Thyroid gland (tissue), 4 donors: Measurements from ENCODE around the gene PIMREG. TPM values are rescaled to one million over a fixed set of nuclear protein-coding genes. Genes with fewer than 3 reads are reported as not detected.

Experiments
- DNase-seq, 2 donors: peaks; one replicate each; pipeline ENCODE4 v3.0.0-alpha.2; 2019
- H3K27ac ChIP-seq, 3 donors: fragments of 200-600 bp; sonication (generic); 1 replicate in 2 of 3; 2 replicates in 1 of 3; pipeline ENCODE4 v1.5.1; 2016 to 2019; ENCODE audit warnings: mild to moderate bottlenecking in 1 of 3, moderate library complexity in 1 of 3
- H3K27me3 ChIP-seq: fragments of 200-600 bp; sonication (generic); one replicate; pipeline ENCODE4 v1.5.1; 2019
- H3K36me3 ChIP-seq, 2 donors: fragments of 200-600 bp; sonication (generic); one replicate each; pipeline ENCODE4 v1.5.1; 2016 to 2019
- H3K4me1 ChIP-seq, 2 donors: fragments of 200-600 bp; sonication (generic); one replicate each; pipeline ENCODE4 v1.5.1; 2017 to 2019
- H3K4me3 ChIP-seq, 3 donors: fragments of 200-600 bp; sonication (generic); replicated peaks in 1 of 3; 1 replicate in 2 of 3; 2 replicates in 1 of 3; pipeline ENCODE4 v1.5.1; 2016; ENCODE audit warnings: mild to moderate bottlenecking in 1 of 3
- H3K9me3 ChIP-seq: fragments of 200-600 bp; sonication (generic); one replicate; pipeline ENCODE4 v1.5.1; 2017
- CTCF ChIP-seq, 6 experiments: fragments of 200-600 bp in 3 of 6; fragments of 450-650 bp in 3 of 6; sonication (generic) in 3 of 6; IDR thresholded peaks; one replicate each; pipeline ENCODE4 v1.5.1; 2016 to 2019; ENCODE audit warnings: antibody characterized with exemption in 6 of 6, mild to moderate bottlenecking in 2 of 6, inconsistent platforms in 1 of 6, moderate library complexity in 1 of 6
- POLR2A ChIP-seq, 2 donors: fragments of 450-650 bp; IDR thresholded peaks; one replicate each; pipeline ENCODE4 v1.6.1; 2017; ENCODE audit warnings: antibody characterized with exemption in 2 of 2, mild to moderate bottlenecking in 2 of 2, moderate library complexity in 1 of 2
- WGBS, 2 donors: methylation state at CpG; one replicate each; pipeline ENCODE4 v1.1.5; 2017; 5-methylcytosine and 5-hydroxymethylcytosine counted together
- intact Hi-C: fragments of 100-400 bp; cut with DNase I; formaldehyde crosslinking; loops from one replicate; pipeline ENCODE4 v1.15.1; 2023
- total RNA-seq, 4 donors: library from RNA; depleted of rRNA; stranded (reverse); fragments of >200 nt; gene quantifications; one replicate each; pipeline ENCODE4 v1.2.3, GENCODE V29; 2016

Gene PIMREG
- total RNA-seq, 4 donors from 2014 or later, result not detected

DNA sequence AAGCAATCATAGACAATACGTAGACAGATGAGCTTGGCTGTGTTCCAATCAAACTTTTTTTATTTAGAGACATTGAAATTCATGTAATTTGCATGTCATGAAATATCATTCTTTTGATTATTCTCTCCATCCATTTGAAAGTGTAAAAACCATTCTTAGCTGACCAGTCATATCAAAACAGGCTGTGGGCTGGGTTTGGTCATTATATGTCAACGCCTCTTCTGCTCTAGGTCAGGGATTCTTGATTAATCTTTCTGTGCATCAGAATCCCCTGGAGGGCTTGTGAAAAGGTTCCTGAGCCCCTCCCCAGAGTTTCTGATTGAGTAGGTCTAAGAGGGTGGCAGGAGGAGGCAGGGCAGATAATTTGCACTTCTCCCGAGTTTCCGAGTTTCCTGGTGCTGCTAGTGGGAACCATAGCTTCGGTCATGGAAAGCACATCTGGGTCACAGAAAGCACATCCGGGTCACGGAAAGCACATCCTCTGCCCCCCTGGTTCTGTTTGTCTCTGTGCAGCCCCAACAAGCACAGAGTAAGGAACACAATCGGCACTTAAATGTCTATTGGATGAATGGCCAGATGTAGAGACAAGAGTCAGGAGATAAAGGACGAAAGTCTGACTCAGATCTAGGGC, 16.4 kb downstream of the PIMREG start:
- no peak overlapping the region for H3K27ac ChIP-seq
- no peaks in the 10 kb centered on the region for H3K4me1 ChIP-seq
- H3K27me3 ChIP-seq, result no peaks in the 10 kb centered on the region
- intact Hi-C loops, result no loop called here
- H3K36me3 ChIP-seq, result no peaks in the 10 kb centered on the region
- TF ChIP-seq POLR2A (IDR thresholded peaks at IDR 0.05) (no peak), CTCF (IDR thresholded peaks at IDR 0.05) (no peak)
- DNase-seq, result no peak
- H3K4me3 ChIP-seq, result no peak overlapping the region
- WGBS, 2 donors, result 89% methylated on average over 9 of the region's 9 CpGs
- no peaks in the 10 kb centered on the region for H3K9me3 ChIP-seq

GRCh38 chr17:6461246-6461645, 17.0 kb downstream of the PIMREG start:
- DNase-seq, result no peak
- no peaks in the 10 kb centered on the region for H3K9me3 ChIP-seq
- H3K27ac ChIP-seq, result no peak overlapping the region
- H3K27me3 ChIP-seq, result no peaks in the 10 kb centered on the region
- H3K36me3 ChIP-seq, result no peaks in the 10 kb centered on the region
- no peak overlapping the region for H3K4me3 ChIP-seq
- 95 to 96% methylated on average over 9 to 14 of the region's 14 CpGs for WGBS, 2 donors
- intact Hi-C loops, result no loop called here
- no peak for TF ChIP-seq POLR2A (IDR thresholded peaks at IDR 0.05)
- TF ChIP-seq CTCF (IDR thresholded peaks at IDR 0.05), result no peak
- no peaks in the 10 kb centered on the region for H3K4me1 ChIP-seq

GRCh38 chr17:6461792-6462524, 17.7 kb downstream of the PIMREG start:
- H3K27me3 ChIP-seq, result no peaks in the 10 kb centered on the region
- H3K36me3 ChIP-seq, result no peaks in the 10 kb centered on the region
- H3K9me3 ChIP-seq, result no peaks in the 10 kb centered on the region
- TF ChIP-seq CTCF (IDR thresholded peaks at IDR 0.05), result no peak
- TF ChIP-seq POLR2A (IDR thresholded peaks at IDR 0.05), result no peak
- no peak overlapping the region for H3K27ac ChIP-seq
- no peak for DNase-seq
- no peak overlapping the region for H3K4me3 ChIP-seq
- intact Hi-C loops, result no loop called here
- no peaks in the 10 kb centered on the region for H3K4me1 ChIP-seq
- WGBS, 2 donors, result 83 to 90% methylated on average over 10 of the region's 10 CpGs

- Histone ChIP-seq H3K36me3 (no peaks in the 10 kb centered on the region), H3K27me3 (no peaks in the 10 kb centered on the region), H3K4me1 (no peaks in the 10 kb centered on the region), H3K27ac (no peak overlapping the region), H3K4me3 (no peak overlapping the region), H3K9me3 (no peaks in the 10 kb centered on the region)
- intact Hi-C loops, result no loop called here
- 92 to 100% methylated on average over 2 of the region's 2 CpGs for WGBS, 2 donors
- TF ChIP-seq POLR2A (IDR thresholded peaks at IDR 0.05) (no peak), CTCF (IDR thresholded peaks at IDR 0.05) (no peak)
- no peak for DNase-seq
Measured at GRCh38 chr17:6462692-6463091, 18.4 kb downstream of the PIMREG start.
